GM12891 (cell line): Measurements from ENCODE around the gene TULP4.
"Not testable (repeated sequence)": the region's sequence is repeated elsewhere in the genome, so short reads cannot be mapped to it uniquely, and the experiment has no call there.

Source experiments
- PAX5 ChIP-seq: IDR thresholded peaks from 2 replicates; pipeline ENCODE4 v1.6.1; 2011; ENCODE audit warnings: low read length, moderate library complexity, mild to moderate bottlenecking; ENCODE audit not compliant: insufficient read depth, severe bottlenecking
- POLR2A ChIP-seq: IDR thresholded peaks from 2 replicates; pipeline ENCODE4 v1.6.1; 2011; ENCODE audit warnings: low read depth, low read length, control low read depth
- POLR2AphosphoS5 ChIP-seq: IDR thresholded peaks from 2 replicates; pipeline ENCODE4 v1.6.1; 2011; ENCODE audit warnings: low read depth, low read length, control low read depth
- POU2F2 ChIP-seq: IDR thresholded peaks from 2 replicates; pipeline ENCODE4 v1.6.1; 2011; ENCODE audit warnings: low read depth, mild to moderate bottlenecking, control low read depth, low read length, moderate library complexity
- TAF1 ChIP-seq: IDR thresholded peaks from 2 replicates; pipeline ENCODE4 v1.6.1; 2011; ENCODE audit warnings: low read depth, low read length, control low read depth

DNA sequence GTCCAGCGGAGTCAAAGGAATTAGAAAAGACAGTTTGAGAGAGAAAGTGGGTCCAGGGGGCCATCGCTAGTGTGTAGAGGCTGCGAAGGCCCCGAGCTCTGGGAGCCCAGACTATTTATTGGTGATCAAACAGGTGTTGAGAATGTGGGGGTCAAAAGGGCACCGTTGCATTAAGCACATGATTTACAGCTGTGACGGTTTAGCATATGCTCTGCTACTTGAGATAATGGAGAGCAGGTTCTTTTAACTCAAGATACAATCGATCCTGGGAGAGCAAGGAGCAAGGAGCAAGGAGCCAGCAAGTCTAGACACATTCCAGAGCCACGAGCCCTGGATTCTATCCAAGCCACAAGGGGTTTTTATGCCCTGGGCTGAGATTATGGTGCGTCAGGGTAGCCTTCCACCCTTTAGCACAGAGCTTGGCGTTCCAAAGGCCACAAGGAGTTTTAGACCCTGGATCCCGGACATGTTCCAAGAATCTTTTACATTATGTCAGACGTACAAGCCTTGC lies 93.1 kb downstream of the TULP4 start:
- not testable (repeated sequence) for TF ChIP-seq TAF1, POLR2A, POU2F2, PAX5, POLR2AphosphoS5
